ENCODE measurements around the gene KRT17. TPM values are rescaled to one million over a fixed set of nuclear protein-coding genes. Genes with fewer than 3 reads are reported as not detected.
"Not testable (repeated sequence)": the region's sequence is repeated elsewhere in the genome, so short reads cannot be mapped to it uniquely, and the experiment has no call there.

Gene KRT17
- total and polyA plus RNA-seq, 2 experiments from 2014 or later = 59.5 to 118 TPM

- H3K4me2 ChIP-seq; H3K9me2 ChIP-seq (replicated peaks; ENCODE audit: insufficient read depth); H3K4me1 ChIP-seq (ENCODE audit: insufficient read depth); H2AFZ ChIP-seq; H3K79me2 ChIP-seq; H3K9me3 ChIP-seq (ENCODE audit: low read depth); H3K27ac ChIP-seq; H3K27me3 ChIP-seq; H4K20me1 ChIP-seq (ENCODE audit: insufficient read depth, poor library complexity, severe bottlenecking); H3K4me3 ChIP-seq; H3K36me3 ChIP-seq (replicated peaks; ENCODE audit: insufficient read depth, low read depth); DNase-seq (ENCODE audit: low spot score): not testable (repeated sequence)
- WGBS (ENCODE audit: low lambda C conversion rate, missing lambda C conversion rate) = 25% methylated on average over 10 of the region's 10 CpGs
- peak; percentile 32 for TF ChIP-seq CTCF (IDR thresholded peaks at IDR 0.05; ENCODE audit: poor library complexity)
Observed at GRCh38 chr17:41610061-41610517, 14.3 kb downstream of the KRT17 start.

- not testable (repeated sequence) for H3K4me2 ChIP-seq; H3K27me3 ChIP-seq; H3K4me3 ChIP-seq; H3K36me3 ChIP-seq (replicated peaks; ENCODE audit: insufficient read depth, low read depth); H2AFZ ChIP-seq; H3K79me2 ChIP-seq; H4K20me1 ChIP-seq (ENCODE audit: insufficient read depth, poor library complexity, severe bottlenecking); DNase-seq (ENCODE audit: low spot score); H3K27ac ChIP-seq; H3K9me2 ChIP-seq (replicated peaks; ENCODE audit: insufficient read depth); H3K9me3 ChIP-seq (ENCODE audit: low read depth)
- WGBS (ENCODE audit: low lambda C conversion rate, missing lambda C conversion rate) = 76% methylated on average over 4 of the region's 4 CpGs
- peaks cover 10% of the 10 kb centered on the region for H3K4me1 ChIP-seq (ENCODE audit: insufficient read depth)
Observed at GRCh38 chr17:41606930-41607329, 17.4 kb downstream of the KRT17 start.

GRCh38 chr17:41602524-41602923, 21.9 kb downstream of the KRT17 start:
- Histone ChIP-seq H4K20me1 (ENCODE audit: insufficient read depth, poor library complexity, severe bottlenecking) (no peaks in the 10 kb centered on the region), H3K4me1 (ENCODE audit: insufficient read depth) (peaks cover 10% of the 10 kb centered on the region), H3K79me2 (no peaks in the 10 kb centered on the region), H3K4me3 (no peak overlapping the region), H3K27me3 (no peaks in the 10 kb centered on the region), H3K9me2 (replicated peaks; ENCODE audit: insufficient read depth) (no peaks in the 10 kb centered on the region), H3K36me3 (replicated peaks; ENCODE audit: insufficient read depth, low read depth) (no peaks in the 10 kb centered on the region), H3K27ac (peak overlapping the region; percentile 11), H3K4me2 (peak overlapping the region; percentile 36), H3K9me3 (ENCODE audit: low read depth) (no peaks in the 10 kb centered on the region), H2AFZ (no peak overlapping the region)
- no peak for DNase-seq (ENCODE audit: low spot score)
- TF ChIP-seq EZH2phosphoT487 (IDR thresholded peaks at IDR 0.05; ENCODE audit: low read depth, severe bottlenecking, unreplicated experiment) (no peak), EZH2 (IDR thresholded peaks at IDR 0.05; ENCODE audit: borderline replicate concordance) (no peak), CTCF (IDR thresholded peaks at IDR 0.05; ENCODE audit: poor library complexity) (no peak)
- 46% methylated on average over 2 of the region's 2 CpGs for WGBS (ENCODE audit: low lambda C conversion rate, missing lambda C conversion rate)

GRCh38 chr17:41600318-41600717, 24.1 kb downstream of the KRT17 start:
- H3K4me3 ChIP-seq = no peak overlapping the region
- 67% methylated on average over 4 of the region's 4 CpGs for WGBS (ENCODE audit: low lambda C conversion rate, missing lambda C conversion rate)

More at GRCh38 chr17:41600318-41600717, 24.1 kb downstream of the KRT17 start:
- Histone ChIP-seq H3K9me2 (replicated peaks; ENCODE audit: insufficient read depth) (no peaks in the 10 kb centered on the region), H4K20me1 (ENCODE audit: insufficient read depth, poor library complexity, severe bottlenecking) (no peaks in the 10 kb centered on the region), H3K27me3 (no peaks in the 10 kb centered on the region), H3K27ac (no peak overlapping the region), H3K9me3 (ENCODE audit: low read depth) (no peaks in the 10 kb centered on the region), H2AFZ (no peak overlapping the region), H3K36me3 (replicated peaks; ENCODE audit: insufficient read depth, low read depth) (no peaks in the 10 kb centered on the region), H3K4me1 (ENCODE audit: insufficient read depth) (peaks cover 10% of the 10 kb centered on the region), H3K79me2 (no peaks in the 10 kb centered on the region), H3K4me2 (no peak overlapping the region)
- DNase-seq (ENCODE audit: low spot score) = no peak
- TF ChIP-seq EZH2phosphoT487 (IDR thresholded peaks at IDR 0.05; ENCODE audit: low read depth, severe bottlenecking, unreplicated experiment) (no peak), EZH2 (IDR thresholded peaks at IDR 0.05; ENCODE audit: borderline replicate concordance) (no peak), CTCF (IDR thresholded peaks at IDR 0.05; ENCODE audit: poor library complexity) (no peak)

Measured in hepatocyte (in vitro differentiated cells).